ENCODE data around the gene MBD6.

The MBD6 gene

GRCh38 chr12:57579011-57579410, 56.4 kb downstream of the MBD6 start:
- DNase-seq, result no peak
